Breast epithelium (tissue), 4 donors: ENCODE results near the gene ATXN1. TPM values are rescaled to one million over a fixed set of nuclear protein-coding genes. Genes with fewer than 3 reads are reported as not detected.

Source experiments
- DNase-seq, 2 donors: peaks; one replicate each; pipeline ENCODE4 v3.0.0-alpha.2; 2019; ENCODE audit warnings: low spot score in 2 of 2
- H3K27ac ChIP-seq, 2 donors: fragments of 200-600 bp; sonication (generic) in 1 of 2; one replicate each; pipeline ENCODE4 v1.5.1; 2016 to 2019; ENCODE audit warnings: mild to moderate bottlenecking in 1 of 2
- H3K27me3 ChIP-seq, 2 donors: fragments of 200-600 bp; sonication (generic) in 1 of 2; one replicate each; pipeline versions ENCODE4 v1.5.1 to v1.6.0; 2017 to 2019; ENCODE audit warnings: control low read depth in 1 of 2, mild to moderate bottlenecking in 1 of 2
- H3K36me3 ChIP-seq: fragments of 200-600 bp; one replicate; pipeline ENCODE4 v1.5.1; 2019
- H3K4me1 ChIP-seq, 2 donors: fragments of 200-600 bp; sonication (generic); one replicate each; pipeline ENCODE4 v1.5.1; 2016 to 2019; ENCODE audit warnings: control low read depth in 1 of 2
- H3K4me3 ChIP-seq, 3 donors: fragments of 200-600 bp; sonication (generic); 1 replicate in 2 of 3; 2 replicates in 1 of 3; pipeline ENCODE4 v1.5.1; 2016 to 2019; ENCODE audit warnings: mild to moderate bottlenecking in 3 of 3, moderate library complexity in 2 of 3
- H3K9me3 ChIP-seq, 2 donors: fragments of 200-600 bp; sonication (generic) in 1 of 2; one replicate each; pipeline ENCODE4 v1.5.1; 2016 to 2019; ENCODE audit warnings: control low read depth in 1 of 2
- CTCF ChIP-seq, 3 donors: fragments of 450-650 bp; IDR thresholded peaks; one replicate each; pipeline ENCODE4 v1.5.1; 2016 to 2017; ENCODE audit warnings: antibody characterized with exemption in 3 of 3, mild to moderate bottlenecking in 3 of 3, moderate library complexity in 3 of 3
- POLR2A ChIP-seq: fragments of 450-650 bp; IDR thresholded peaks from one replicate; pipeline ENCODE4 v1.6.1; 2016; ENCODE audit warnings: antibody characterized with exemption, mild to moderate bottlenecking, moderate library complexity
- POLR2AphosphoS5 ChIP-seq, 3 donors: sonication (generic); formaldehyde crosslinking; IDR thresholded peaks; one replicate each; pipeline ENCODE4 v1.6.1; 2017; ENCODE audit warnings: antibody characterized with exemption in 3 of 3
- intact Hi-C: fragments of 100-400 bp; cut with DNase I; formaldehyde crosslinking; loops from one replicate; pipeline ENCODE4 v1.15.1; 2023; ENCODE audit warnings: low total_unique reads
- total RNA-seq, 3 donors: library from RNA; depleted of rRNA; stranded (reverse); fragments of >200 nt; gene quantifications; one replicate each; pipeline ENCODE4 v1.1.0, GENCODE V29; 2016

ATXN1 gene
- total RNA-seq, 3 donors from 2014 or later: 26.7 to 63.2 (median 37.4) TPM

DNA sequence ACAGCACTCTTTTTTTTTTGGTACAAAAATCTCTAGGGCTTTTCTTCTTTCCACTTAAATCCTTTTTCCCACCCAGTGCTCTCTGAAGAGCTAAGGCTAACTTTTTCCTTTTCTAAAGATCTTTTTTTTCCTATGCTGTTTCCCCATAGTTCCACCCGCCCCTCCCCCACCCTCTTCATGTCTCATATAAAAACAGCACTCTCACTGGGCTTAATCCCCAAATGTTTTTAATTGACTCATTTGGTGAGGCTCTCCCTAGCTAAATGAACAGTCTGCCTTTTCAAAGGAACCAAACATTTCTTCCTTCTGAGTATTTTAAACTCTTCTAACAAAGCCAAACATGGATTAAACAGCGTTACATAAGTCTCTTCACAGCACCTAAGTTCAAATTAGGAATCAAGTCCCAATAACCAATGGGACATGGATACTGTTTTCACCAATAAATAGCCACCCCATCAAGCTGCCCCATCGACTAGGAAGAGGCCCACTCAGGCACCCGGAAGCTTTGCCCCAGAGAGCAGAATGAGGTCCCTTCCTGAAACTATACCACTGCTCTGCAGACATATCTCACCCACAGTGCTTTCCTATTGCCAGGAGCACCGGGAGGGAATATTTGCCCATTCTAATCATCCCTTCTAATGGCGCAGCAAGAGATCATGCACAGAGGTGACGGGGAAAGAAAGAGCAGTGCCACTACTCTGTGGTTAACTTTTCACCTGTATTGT lies 63.7 kb downstream of the ATXN1 start:
- intact Hi-C loops: no loop called here
- no peaks in the 10 kb centered on the region for H3K9me3 ChIP-seq
- TF ChIP-seq POLR2AphosphoS5 (IDR thresholded peaks at IDR 0.05): no peak
- TF ChIP-seq CTCF (IDR thresholded peaks at IDR 0.05): no peak
- no peak for TF ChIP-seq POLR2A
- H3K36me3 ChIP-seq: no peaks in the 10 kb centered on the region
- no peaks in the 10 kb centered on the region for H3K4me1 ChIP-seq
- no peak overlapping the region for H3K4me3 ChIP-seq
- no peak overlapping the region for H3K27ac ChIP-seq
- no peak for DNase-seq
- H3K27me3 ChIP-seq: no peaks in the 10 kb centered on the region

GRCh38 chr6:16696496-16696895 lies 64.8 kb downstream of the ATXN1 start:
- H3K27ac ChIP-seq: no peak overlapping the region
- no peak overlapping the region for H3K4me3 ChIP-seq
- H3K36me3 ChIP-seq: no peaks in the 10 kb centered on the region
- TF ChIP-seq POLR2A (no peak), CTCF (IDR thresholded peaks at IDR 0.05) (no peak), POLR2AphosphoS5 (IDR thresholded peaks at IDR 0.05) (no peak)
- H3K27me3 ChIP-seq: no peaks in the 10 kb centered on the region
- DNase-seq: no peak
- no peaks in the 10 kb centered on the region for H3K4me1 ChIP-seq
- H3K9me3 ChIP-seq: no peaks in the 10 kb centered on the region
- intact Hi-C loops: no loop called here

- no peak for TF ChIP-seq CTCF (IDR thresholded peaks at IDR 0.05)
- no peak for TF ChIP-seq POLR2AphosphoS5 (IDR thresholded peaks at IDR 0.05)
- TF ChIP-seq POLR2A: no peak
- no peak for DNase-seq
- Histone ChIP-seq H3K4me3 (no peak overlapping the region), H3K27me3 (no peaks in the 10 kb centered on the region), H3K4me1 (no peaks in the 10 kb centered on the region), H3K9me3 (no peaks in the 10 kb centered on the region), H3K27ac (no peak overlapping the region), H3K36me3 (no peaks in the 10 kb centered on the region)
- intact Hi-C loops: no loop called here
Measured at GRCh38 chr6:16694781-16695578, 66.3 kb downstream of the ATXN1 start.

DNA sequence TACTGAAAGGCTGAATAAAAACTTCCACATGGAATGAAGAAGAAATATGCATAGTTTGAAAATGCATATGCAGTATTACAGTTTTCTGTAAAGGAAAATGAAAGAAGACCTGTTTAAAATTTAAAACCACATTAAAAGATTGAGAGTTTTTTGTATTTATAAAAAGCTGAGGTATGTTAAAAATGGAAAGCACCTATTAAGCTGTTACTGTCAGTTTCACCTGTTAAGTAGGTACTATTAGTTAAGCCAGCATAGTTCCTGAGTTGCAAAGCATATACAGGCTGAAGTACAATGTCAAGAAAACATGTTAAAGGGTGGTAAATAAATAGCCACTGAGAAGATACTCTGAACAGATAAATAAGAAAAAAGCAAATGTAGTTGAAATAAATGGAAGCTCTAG lies 69.9 kb downstream of the ATXN1 start:
- DNase-seq: no peak
- Histone ChIP-seq H3K4me1 (no peaks in the 10 kb centered on the region), H3K27me3 (no peaks in the 10 kb centered on the region), H3K4me3 (no peak overlapping the region), H3K36me3 (no peaks in the 10 kb centered on the region), H3K27ac (no peak overlapping the region), H3K9me3 (no peaks in the 10 kb centered on the region)
- TF ChIP-seq POLR2A: no peak
- intact Hi-C loops: no loop called here

GRCh38 chr6:16690608-16691142 lies 70.6 kb downstream of the ATXN1 start:
- DNase-seq: no peak
- no peak for TF ChIP-seq CTCF (IDR thresholded peaks at IDR 0.05)
- TF ChIP-seq POLR2AphosphoS5 (IDR thresholded peaks at IDR 0.05): no peak
- TF ChIP-seq POLR2A: no peak
- no peaks in the 10 kb centered on the region for H3K36me3 ChIP-seq
- no peak overlapping the region for H3K27ac ChIP-seq
- H3K9me3 ChIP-seq: no peaks in the 10 kb centered on the region
- no peak overlapping the region for H3K4me3 ChIP-seq
- H3K4me1 ChIP-seq: no peaks in the 10 kb centered on the region
- intact Hi-C loops: no loop called here
- H3K27me3 ChIP-seq: no peaks in the 10 kb centered on the region
